ENCODE measurements around the gene MEGF11.

DNA sequence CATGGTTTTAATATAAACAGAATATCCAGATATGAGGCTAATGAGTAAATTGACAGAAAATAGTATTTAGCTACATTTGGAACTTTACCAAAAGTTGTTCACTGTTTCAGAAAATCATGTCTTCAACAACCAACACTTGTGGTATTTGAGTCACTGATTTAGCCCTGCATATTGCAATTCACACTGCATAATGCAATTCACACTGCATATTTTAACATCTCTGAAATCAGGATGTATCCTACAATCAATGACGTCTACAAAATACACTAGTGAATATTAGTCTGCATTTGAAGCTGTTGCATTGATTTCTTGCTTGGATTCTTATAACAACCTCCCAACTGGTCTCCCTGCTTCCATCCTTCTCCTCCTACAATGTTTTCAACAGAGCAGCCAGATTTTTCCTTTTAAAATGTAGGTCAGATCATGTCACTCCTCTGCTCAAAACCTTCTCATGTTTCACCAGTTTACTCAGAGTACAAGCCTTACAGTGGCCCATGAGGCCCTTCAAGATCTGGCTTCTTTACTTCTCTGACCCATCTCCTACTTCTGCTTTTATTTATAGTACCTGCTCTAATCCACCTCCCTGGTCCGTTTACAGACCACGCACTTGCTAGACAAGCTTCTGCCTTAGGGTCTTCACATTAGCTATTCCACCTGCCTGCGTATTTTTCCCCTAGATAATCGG lies 395.7 kb downstream of the MEGF11 start:
- no peak for TF ChIP-seq BHLHE40 (IDR thresholded peaks at IDR 0.05; ENCODE audit: borderline replicate concordance)
- no peak for TF ChIP-seq ZNF384 (IDR thresholded peaks at IDR 0.05)
- TF ChIP-seq L3MBTL2 (conservative IDR thresholded peaks at IDR 0.05), result no peak
- TF ChIP-seq SP1 (IDR thresholded peaks at IDR 0.05), result no peak
